ENCODE data around the gene STON2.

GRCh38 chr14:81371802-81372201 lies 28.3 kb downstream of the STON2 start:
- no peak for TF ChIP-seq SUZ12 (IDR thresholded peaks at IDR 0.05; ENCODE audit: extremely low read depth, insufficient read depth, insufficient read length)
- TF ChIP-seq ZNF274 (IDR thresholded peaks at IDR 0.05; ENCODE audit: low read depth, low read length) = no peak

All from NT2/D1 (cell line).